ENCODE data around the gene KRTAP10-11. TPM values are rescaled to one million over a fixed set of nuclear protein-coding genes. Genes with fewer than 3 reads are reported as not detected.

The KRTAP10-11 gene
- total and polyA plus RNA-seq, 2 of the 8 experiments (the other 6 are each of a cell fraction or from before 2014, with no cell fraction given), result not detected

DNA sequence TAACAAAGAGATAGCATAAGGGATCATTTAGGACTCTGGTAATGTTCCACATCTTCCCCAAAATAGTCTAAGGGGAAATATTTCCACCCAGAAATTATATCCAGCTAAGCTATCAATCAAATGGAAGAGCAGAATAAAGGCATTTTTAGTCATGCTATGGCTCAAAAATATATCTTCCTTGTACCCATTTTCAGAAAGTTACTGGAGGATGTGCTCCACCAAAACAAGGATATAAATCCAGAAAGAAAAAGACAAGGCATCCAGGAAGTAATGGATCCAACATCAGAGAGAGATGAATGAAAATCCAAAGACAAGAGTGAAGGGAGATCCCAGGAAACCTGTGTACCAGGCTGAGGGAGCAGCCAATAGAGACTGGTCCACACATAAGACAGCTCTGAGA is 37.0 kb upstream of the KRTAP10-11 start:
- Histone ChIP-seq H2BK5ac (ENCODE audit: low read depth, low read length) (no peak overlapping the region), H3K56ac (replicated peaks; ENCODE audit: insufficient read length, low read depth, low read length) (no peak overlapping the region), H2AFZ (ENCODE audit: low read length) (no peak overlapping the region), H2BK20ac (ENCODE audit: low read length) (no peak overlapping the region), H3K9ac (replicated peaks in 1 of 4; ENCODE audit: extremely low read depth in 1 of 4, low read depth in 3 of 4, low read length in 3 of 4) (no peak overlapping the region), H2AK5ac (ENCODE audit: low read depth, low read length) (no peak overlapping the region), H4K20me1 (replicated peaks in 1 of 2; ENCODE audit: control insufficient read depth in 1 of 2, insufficient read depth in 2 of 2, low read length in 2 of 2) (peaks cover 0 to 1% of the 10 kb centered on the region in 2 experiments), H3K4ac (replicated peaks; ENCODE audit: insufficient read length, low read depth, low read length) (no peak overlapping the region), H3K27me3 (replicated peaks in 1 of 4; ENCODE audit: control insufficient read depth in 3 of 4, extremely low read depth in 1 of 4, insufficient read depth in 3 of 4, low read length in 3 of 4) (no peaks in the 10 kb centered on the region), H3K4me1 (replicated peaks in 1 of 4; ENCODE audit: control insufficient read depth in 3 of 4, insufficient read depth in 4 of 4, low read length in 3 of 4) (0 out of 7 replicates have a peak, but pooled peaks cover 0 to 2% (median 0%) of the 10 kb centered on the region in 4 experiments), H3K14ac (ENCODE audit: insufficient read length) (no peak overlapping the region), H3K23me2 (ENCODE audit: low read depth, low read length) (no peaks in the 10 kb centered on the region), H2BK12ac (ENCODE audit: low read depth, low read length) (no peak overlapping the region), H3K27ac (ENCODE audit: low read depth, low read length) (no peak overlapping the region), H3K79me1 (ENCODE audit: low read depth, low read length) (no peaks in the 10 kb centered on the region), H4K8ac (ENCODE audit: extremely low read depth, insufficient read depth, low read length) (no peak overlapping the region), H3K79me2 (ENCODE audit: control insufficient read depth in 1 of 2, insufficient read depth in 2 of 2, low read length in 2 of 2) (no peaks in the 10 kb centered on the region), H4K91ac (replicated peaks; ENCODE audit: insufficient read length, low read length) (no peak overlapping the region), H2BK120ac (replicated peaks; ENCODE audit: low read depth, low read length) (no peak overlapping the region), H3K4me3 (ENCODE audit: extremely low read depth in 1 of 4, insufficient read depth in 2 of 4, low read depth in 3 of 4, low read length in 4 of 4) (no peak overlapping the region), H3K4me2 (ENCODE audit: insufficient read depth in 1 of 2, low read depth in 2 of 2, low read length in 2 of 2) (no peak overlapping the region), H4K5ac (ENCODE audit: insufficient read length, low read depth, low read length) (no peak overlapping the region), H3K18ac (ENCODE audit: extremely low read depth, low read length) (no peak overlapping the region), H3K23ac (ENCODE audit: insufficient read length) (no peak overlapping the region), H3K9me3 (ENCODE audit: insufficient read depth in 2 of 2, low read depth in 1 of 2, low read length in 1 of 2) (peaks cover 22 to 24% of the 10 kb centered on the region in 2 experiments), H2BK15ac (ENCODE audit: low read length) (no peak overlapping the region), H3K36me3 (ENCODE audit: control insufficient read depth in 2 of 4, insufficient read depth in 4 of 4, low read length in 3 of 4) (no peaks in the 10 kb centered on the region; a peak in 1 of 8 replicates)
- ChIA-PET CTCF (ENCODE audit: partially characterized antibody) (interaction anchor here (1.1 to 2.1 kb wide), 3 partner anchors 9 to 41 kb away, joined by 3 to 4 read pairs (median 3); no protein-coding TSS in a partner anchor), POLR2A (ENCODE audit: partially characterized antibody) (no interaction called here)
- DNase-seq (ENCODE audit: low read depth in 1 of 2, low spot score in 2 of 2) (no peak), FAIRE-seq (no peak)
- TF ChIP-seq, protein P1, sequence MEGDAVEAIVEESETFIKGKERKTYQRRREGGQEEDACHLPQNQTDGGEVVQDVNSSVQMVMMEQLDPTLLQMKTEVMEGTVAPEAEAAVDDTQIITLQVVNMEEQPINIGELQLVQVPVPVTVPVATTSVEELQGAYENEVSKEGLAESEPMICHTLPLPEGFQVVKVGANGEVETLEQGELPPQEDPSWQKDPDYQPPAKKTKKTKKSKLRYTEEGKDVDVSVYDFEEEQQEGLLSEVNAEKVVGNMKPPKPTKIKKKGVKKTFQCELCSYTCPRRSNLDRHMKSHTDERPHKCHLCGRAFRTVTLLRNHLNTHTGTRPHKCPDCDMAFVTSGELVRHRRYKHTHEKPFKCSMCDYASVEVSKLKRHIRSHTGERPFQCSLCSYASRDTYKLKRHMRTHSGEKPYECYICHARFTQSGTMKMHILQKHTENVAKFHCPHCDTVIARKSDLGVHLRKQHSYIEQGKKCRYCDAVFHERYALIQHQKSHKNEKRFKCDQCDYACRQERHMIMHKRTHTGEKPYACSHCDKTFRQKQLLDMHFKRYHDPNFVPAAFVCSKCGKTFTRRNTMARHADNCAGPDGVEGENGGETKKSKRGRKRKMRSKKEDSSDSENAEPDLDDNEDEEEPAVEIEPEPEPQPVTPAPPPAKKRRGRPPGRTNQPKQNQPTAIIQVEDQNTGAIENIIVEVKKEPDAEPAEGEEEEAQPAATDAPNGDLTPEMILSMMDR (IDR thresholded peaks at IDR 0.05; ENCODE audit: control extremely low read depth in 1 of 3, insufficient read depth in 1 of 3, low read depth in 1 of 3, low read length in 3 of 3), result no peak
- TF ChIP-seq NANOG (IDR thresholded peaks at IDR 0.05; ENCODE audit: insufficient read depth, low read depth, low read length, poor library complexity, severe bottlenecking) (no peak), CTBP2 (IDR thresholded peaks at IDR 0.05; ENCODE audit: borderline replicate concordance, insufficient read depth, insufficient read length, low read length) (no peak), SP2 (IDR thresholded peaks at IDR 0.05; ENCODE audit: low read length) (no peak), YY1 (IDR thresholded peaks at IDR 0.05; ENCODE audit: low read depth, low read length) (no peak), RBBP5 (IDR thresholded peaks at IDR 0.05; ENCODE audit: borderline replicate concordance, low read depth, low read length) (no peak)
- TF ChIP-seq, protein P2, sequence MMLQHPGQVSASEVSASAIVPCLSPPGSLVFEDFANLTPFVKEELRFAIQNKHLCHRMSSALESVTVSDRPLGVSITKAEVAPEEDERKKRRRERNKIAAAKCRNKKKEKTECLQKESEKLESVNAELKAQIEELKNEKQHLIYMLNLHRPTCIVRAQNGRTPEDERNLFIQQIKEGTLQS (IDR thresholded peaks at IDR 0.05; ENCODE audit: insufficient read depth, low read depth, low read length), result no peak
- TF ChIP-seq, protein P3, sequence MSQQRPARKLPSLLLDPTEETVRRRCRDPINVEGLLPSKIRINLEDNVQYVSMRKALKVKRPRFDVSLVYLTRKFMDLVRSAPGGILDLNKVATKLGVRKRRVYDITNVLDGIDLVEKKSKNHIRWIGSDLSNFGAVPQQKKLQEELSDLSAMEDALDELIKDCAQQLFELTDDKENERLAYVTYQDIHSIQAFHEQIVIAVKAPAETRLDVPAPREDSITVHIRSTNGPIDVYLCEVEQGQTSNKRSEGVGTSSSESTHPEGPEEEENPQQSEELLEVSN (IDR thresholded peaks at IDR 0.05), result no peak
